Neuronal stem cell (in vitro differentiated cells): ENCODE data around the gene PSMA7.

Experiments
- DNase-seq: peaks from one replicate; pipeline ENCODE4 v3.0.0-alpha.2; 2013; ENCODE audit warnings: low spot score
- H2AFZ ChIP-seq: one replicate; pipeline ENCODE4 v1.6.1; 2013; ENCODE audit warnings: mild to moderate bottlenecking, low read length, inconsistent platforms
- H2AK5ac ChIP-seq: 2 replicates; pipeline ENCODE4 v1.6.1; 2013; ENCODE audit warnings: low read depth, mild to moderate bottlenecking, inconsistent platforms, low read length, moderate library complexity, mixed read lengths
- H2BK120ac ChIP-seq: 2 replicates; pipeline ENCODE4 v1.6.1; 2013; ENCODE audit warnings: low read depth, mild to moderate bottlenecking, inconsistent platforms, low read length, moderate library complexity, mixed read lengths
- H2BK12ac ChIP-seq: one replicate; pipeline ENCODE4 v1.6.1; 2013; ENCODE audit warnings: low read length, inconsistent platforms
- H2BK15ac ChIP-seq: 2 replicates; pipeline ENCODE4 v1.6.1; 2013; ENCODE audit warnings: mild to moderate bottlenecking, low read length, inconsistent platforms, mixed read lengths
- H2BK5ac ChIP-seq: one replicate; pipeline ENCODE4 v1.6.1; 2013; ENCODE audit warnings: inconsistent platforms, mild to moderate bottlenecking, low read length, moderate library complexity
- H3K14ac ChIP-seq: one replicate; pipeline ENCODE4 v1.6.1; 2013; ENCODE audit warnings: low read length, inconsistent platforms
- H3K18ac ChIP-seq: 2 replicates; pipeline ENCODE4 v1.6.1; 2013; ENCODE audit warnings: low read length, inconsistent platforms
- H3K23ac ChIP-seq: 2 replicates; pipeline ENCODE4 v1.6.1; 2013; ENCODE audit warnings: low read depth, mild to moderate bottlenecking, mixed read lengths, low read length, inconsistent platforms; ENCODE audit not compliant: poor library complexity
- H3K27ac ChIP-seq: replicated peaks from 3 replicates; pipeline ENCODE4 v1.5.1; 2013; ENCODE audit warnings: low read length, inconsistent platforms
- H3K27me3 ChIP-seq, 3 experiments: 2 replicates each; pipeline ENCODE4 v1.6.1; 2013; ENCODE audit warnings: low read length in 3 of 3, mild to moderate bottlenecking in 2 of 3, inconsistent platforms in 1 of 3, low read depth in 1 of 3, mixed read lengths in 1 of 3, moderate library complexity in 1 of 3; ENCODE audit not compliant: control insufficient read depth in 3 of 3, insufficient read depth in 3 of 3
- H3K36me3 ChIP-seq, 2 donors: replicated peaks in 1 of 2; 2 replicates each; pipeline ENCODE4 v1.6.1; 2013; ENCODE audit warnings: low read length in 2 of 2; ENCODE audit not compliant: control insufficient read depth in 2 of 2, insufficient read depth in 2 of 2
- H3K4ac ChIP-seq: 2 replicates; pipeline ENCODE4 v1.6.1; 2013; ENCODE audit warnings: inconsistent platforms, mild to moderate bottlenecking, low read length, moderate library complexity
- H3K4me1 ChIP-seq, 2 donors: 1 replicate in 1 of 2; 2 replicates in 1 of 2; pipeline ENCODE4 v1.6.1; 2013; ENCODE audit warnings: low read length in 2 of 2, low read depth in 1 of 2; ENCODE audit not compliant: control insufficient read depth in 2 of 2, insufficient read depth in 1 of 2
- H3K4me2 ChIP-seq: one replicate; pipeline ENCODE4 v1.6.1; 2013; ENCODE audit warnings: mild to moderate bottlenecking, low read length, inconsistent platforms; ENCODE audit not compliant: insufficient read depth, poor library complexity, severe bottlenecking
- H3K4me3 ChIP-seq, 2 donors: 2 replicates each; pipeline ENCODE4 v1.5.1; 2013; ENCODE audit warnings: low read length in 2 of 2, mild to moderate bottlenecking in 2 of 2, inconsistent platforms in 1 of 2, moderate library complexity in 1 of 2
- H3K79me1 ChIP-seq: one replicate; pipeline ENCODE4 v1.6.1; 2013; ENCODE audit warnings: low read depth, mild to moderate bottlenecking, inconsistent platforms, low read length, moderate library complexity
- H3K9ac ChIP-seq: one replicate; pipeline ENCODE4 v1.6.1; 2013; ENCODE audit warnings: mild to moderate bottlenecking, low read depth, low read length, inconsistent platforms; ENCODE audit not compliant: poor library complexity
- H3K9me3 ChIP-seq, 2 donors: replicated peaks in 1 of 2; 2 replicates each; pipeline versions ENCODE3 to v1.6.1; 2013; ENCODE audit warnings: low read length in 2 of 2, mild to moderate bottlenecking in 2 of 2, inconsistent platforms in 1 of 2, low read depth in 1 of 2, mixed read lengths in 1 of 2, moderate library complexity in 1 of 2; ENCODE audit not compliant: control insufficient read depth in 2 of 2, insufficient read depth in 1 of 2
- H4K8ac ChIP-seq: one replicate; pipeline ENCODE4 v1.6.1; 2013; ENCODE audit warnings: low read depth, mild to moderate bottlenecking, inconsistent platforms, low read length, moderate library complexity
- H4K91ac ChIP-seq: one replicate; pipeline ENCODE4 v1.6.1; 2013; ENCODE audit warnings: low read length, low read depth, mild to moderate bottlenecking, inconsistent platforms; ENCODE audit not compliant: poor library complexity
- WGBS, 2 donors: extraction: QIAGEN DNeasy Blood & Tissue Kit; methylation state at CpG; one replicate each; pipeline ENCODE4 v1.1.7; 2013; ENCODE audit warnings: missing lambda C conversion rate in 2 of 2, mixed read lengths in 1 of 2; ENCODE audit not compliant: insufficient read length in 2 of 2, insufficient replicate concordance in 1 of 2; ENCODE audit errors: extremely low coverage in 2 of 2; 5-methylcytosine and 5-hydroxymethylcytosine counted together

Gene PSMA7

GRCh38 chr20:62190639-62191411, 47.6 kb upstream of the PSMA7 start:
- no peak overlapping the region for H3K27ac ChIP-seq
- no peak overlapping the region for H2BK12ac ChIP-seq
- no peak overlapping the region for H2BK15ac ChIP-seq
- H3K36me3 ChIP-seq: peaks cover 10 to 43% of the 10 kb centered on the region in 2 donors
- H3K9me3 ChIP-seq: no peaks in the 10 kb centered on the region
- peak overlapping the region; percentile 50 for H3K9ac ChIP-seq
- no peak for DNase-seq
- peak overlapping the region; percentile 71 for H3K23ac ChIP-seq
- no peak overlapping the region for H3K18ac ChIP-seq
- no CpG with 5 or more reads among the region's 25 CpGs for WGBS, 2 donors
- H2AK5ac ChIP-seq: no peak overlapping the region
- H2BK5ac ChIP-seq: peak overlapping the region; percentile 0
- H4K8ac ChIP-seq: no peak overlapping the region
- no peak overlapping the region for H2BK120ac ChIP-seq
- H3K4ac ChIP-seq: no peak overlapping the region
- H3K27me3 ChIP-seq: no peaks in the 10 kb centered on the region
- H3K4me1 ChIP-seq: no peaks in the 10 kb centered on the region
- no peak overlapping the region for H3K14ac ChIP-seq
- peak overlapping the region in 1 of 2 donors; percentile 16 for H3K4me3 ChIP-seq
- H2AFZ ChIP-seq: no peak overlapping the region
- peaks cover 10% of the 10 kb centered on the region for H3K79me1 ChIP-seq
- H3K4me2 ChIP-seq: no peak overlapping the region
- H4K91ac ChIP-seq: no peak overlapping the region

- no peak overlapping the region for H3K4ac ChIP-seq
- H2BK15ac ChIP-seq: no peak overlapping the region
- H2BK120ac ChIP-seq: no peak overlapping the region
- H3K27ac ChIP-seq: no peak overlapping the region
- no peak overlapping the region for H2AFZ ChIP-seq
- no peak overlapping the region for H4K91ac ChIP-seq
- H3K9ac ChIP-seq: no peak overlapping the region
- H2AK5ac ChIP-seq: no peak overlapping the region
- WGBS, 2 donors: no CpG with 5 or more reads among the region's 13 CpGs
- H3K4me2 ChIP-seq: no peak overlapping the region
- peaks cover 3 to 5% of the 10 kb centered on the region in 2 donors for H3K4me1 ChIP-seq
- H2BK12ac ChIP-seq: no peak overlapping the region
- DNase-seq: no peak
- no peaks in the 10 kb centered on the region for H3K27me3 ChIP-seq
- H4K8ac ChIP-seq: no peak overlapping the region
- peaks cover 10% of the 10 kb centered on the region for H3K79me1 ChIP-seq
- H3K18ac ChIP-seq: no peak overlapping the region
- H3K36me3 ChIP-seq: peaks cover 2 to 22% of the 10 kb centered on the region in 2 donors
- no peak overlapping the region for H3K4me3 ChIP-seq
- no peak overlapping the region for H3K14ac ChIP-seq
- H2BK5ac ChIP-seq: no peak overlapping the region
- no peaks in the 10 kb centered on the region for H3K9me3 ChIP-seq
- no peak overlapping the region for H3K23ac ChIP-seq
Measured at GRCh38 chr20:62186887-62187866, 44.0 kb upstream of the PSMA7 start.

GRCh38 chr20:62186096-62186426, 42.9 kb upstream of the PSMA7 start:
- Histone ChIP-seq H3K79me1 (peaks cover 6% of the 10 kb centered on the region), H3K9ac (no peak overlapping the region), H3K27ac (no peak overlapping the region), H3K23ac (no peak overlapping the region), H2BK120ac (no peak overlapping the region), H2BK12ac (no peak overlapping the region), H2BK5ac (no peak overlapping the region), H3K27me3 (no peaks in the 10 kb centered on the region), H4K8ac (no peak overlapping the region), H2AFZ (no peak overlapping the region), H4K91ac (no peak overlapping the region), H3K18ac (no peak overlapping the region), H2BK15ac (no peak overlapping the region), H3K4me2 (no peak overlapping the region), H3K4ac (no peak overlapping the region), H3K4me1 (peaks cover 3 to 8% of the 10 kb centered on the region in 2 donors), H3K4me3 (no peak overlapping the region), H3K9me3 (no peaks in the 10 kb centered on the region), H3K14ac (no peak overlapping the region), H2AK5ac (no peak overlapping the region), H3K36me3 (peaks cover 2 to 32% of the 10 kb centered on the region in 2 donors)
- no peak for DNase-seq
- no CpG with 5 or more reads among the region's 3 CpGs for WGBS, 2 donors
